Breast epithelium (tissue), 3 donors: ENCODE data around the gene GLB1L2.

Experiments used
- CTCF ChIP-seq, 3 donors: fragments of 450-650 bp; IDR thresholded peaks; one replicate each; pipeline ENCODE4 v1.5.1; 2016 to 2017; ENCODE audit warnings: antibody characterized with exemption in 3 of 3, mild to moderate bottlenecking in 3 of 3, moderate library complexity in 3 of 3
- POLR2A ChIP-seq: fragments of 450-650 bp; IDR thresholded peaks from one replicate; pipeline ENCODE4 v1.6.1; 2016; ENCODE audit warnings: antibody characterized with exemption, mild to moderate bottlenecking, moderate library complexity

- TF ChIP-seq POLR2A, result no peak
- no peak for TF ChIP-seq CTCF (IDR thresholded peaks at IDR 0.05)
These were observed 74.1 kb downstream of the GLB1L2 start for GRCh38 chr11:134405841-134406240.
